Islet of Langerhans (tissue), 1 donor: ENCODE data around the gene SNRNP200.

Experiments
- FAIRE-seq: peaks from one replicate; lab custom pipeline; 2011; peaks lifted over from hg19 to GRCh38; lab: Jason Lieb, UNC

SNRNP200 gene

GRCh38 chr2:96305091-96305978, at the start of gene SNRNP200:
Gene SNRNP200 (minus strand): TSS chr2:96305546. CDS start chr2:96305437, 109 bp downstream.
- FAIRE-seq, result no peak

- FAIRE-seq, result no peak
Measured at GRCh38 chr2:96354492-96354891, 49.1 kb upstream of the SNRNP200 start.

GRCh38 chr2:96353606-96354101, 48.3 kb upstream of the SNRNP200 start:
- no peak for FAIRE-seq

GRCh38 chr2:96353032-96353561, 47.8 kb upstream of the SNRNP200 start:
- no peak for FAIRE-seq

- no peak for FAIRE-seq
Measured at GRCh38 chr2:96347395-96347794, 42.0 kb upstream of the SNRNP200 start.

GRCh38 chr2:96345868-96346462, 40.6 kb upstream of the SNRNP200 start:
- FAIRE-seq, result no peak

- FAIRE-seq, result no peak
Measured at GRCh38 chr2:96345438-96345837, 40.1 kb upstream of the SNRNP200 start.

- FAIRE-seq, result no peak
Measured at GRCh38 chr2:96344011-96344410, 38.7 kb upstream of the SNRNP200 start.

- FAIRE-seq, result no peak
Measured at GRCh38 chr2:96342085-96342484, 36.7 kb upstream of the SNRNP200 start.

GRCh38 chr2:96341641-96342040, 36.3 kb upstream of the SNRNP200 start:
- no peak for FAIRE-seq

- no peak for FAIRE-seq
Measured at GRCh38 chr2:96340493-96341414, 35.4 kb upstream of the SNRNP200 start.

GRCh38 chr2:96336873-96337272, 31.5 kb upstream of the SNRNP200 start:
- FAIRE-seq, result no peak

- FAIRE-seq, result no peak
Measured at GRCh38 chr2:96336104-96336775, 30.9 kb upstream of the SNRNP200 start.

GRCh38 chr2:96333708-96334107, 28.4 kb upstream of the SNRNP200 start:
- FAIRE-seq, result no peak

- FAIRE-seq, result no peak
Measured at GRCh38 chr2:96330407-96330806, 25.1 kb upstream of the SNRNP200 start.

- no peak for FAIRE-seq
Measured at GRCh38 chr2:96329874-96330273, 24.5 kb upstream of the SNRNP200 start.

- no peak for FAIRE-seq
Measured at GRCh38 chr2:96329456-96329855, 24.1 kb upstream of the SNRNP200 start.

GRCh38 chr2:96326990-96327820, 21.9 kb upstream of the SNRNP200 start:
- no peak for FAIRE-seq

- FAIRE-seq, result no peak
Measured at GRCh38 chr2:96326564-96326963, 21.2 kb upstream of the SNRNP200 start.

- no peak for FAIRE-seq
Measured at GRCh38 chr2:96325884-96326255, 20.5 kb upstream of the SNRNP200 start.
